GM19468 (cell line): ENCODE measurements around the gene NKAIN2.
"Not testable (repeated sequence)": the region's sequence is repeated elsewhere in the genome, so short reads cannot be mapped to it uniquely, and the experiment has no call there.

Experiments
- ATAC-seq: cut with Tn5 transposase; IDR thresholded peaks from one replicate; pipeline ENCODE4 v1.9.1; 2021; ENCODE audit warnings: mild to moderate bottlenecking, moderate library complexity, moderate number of reproducible peaks; ENCODE audit not compliant: unreplicated experiment; ENCODE audit errors: extremely low read depth

The NKAIN2 gene

GRCh38 chr6:123875784-123876183, 72.1 kb downstream of the NKAIN2 start:
- ATAC-seq = no peak

- ATAC-seq = no peak
These were observed 76.1 kb downstream of the NKAIN2 start for GRCh38 chr6:123879749-123880148.

GRCh38 chr6:123888771-123889513, 85.3 kb downstream of the NKAIN2 start:
- no peak for ATAC-seq

- no peak for ATAC-seq
These were observed 91.7 kb downstream of the NKAIN2 start for GRCh38 chr6:123895346-123895745.

DNA sequence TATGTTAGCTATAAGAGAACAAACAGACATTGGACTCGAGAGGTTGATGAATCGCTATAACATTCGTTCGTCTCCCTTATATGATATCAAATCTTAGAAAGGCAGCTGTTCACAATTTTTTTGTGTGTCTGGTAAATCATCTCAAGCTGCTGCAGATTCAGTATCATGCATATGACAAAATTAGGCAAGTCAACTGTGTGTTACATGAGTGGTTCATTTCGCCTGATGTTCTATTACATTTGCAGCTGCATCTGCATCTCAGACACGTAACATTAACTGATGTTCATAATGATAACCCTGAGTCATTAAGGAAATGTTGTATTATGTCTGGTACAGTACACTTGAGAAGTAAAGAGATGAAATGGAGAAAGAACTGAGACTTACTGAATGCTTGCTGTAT, 92.1 kb downstream of the NKAIN2 start:
- ATAC-seq = no peak

- ATAC-seq = no peak
These were observed 93.2 kb downstream of the NKAIN2 start for GRCh38 chr6:123896869-123897268.

DNA sequence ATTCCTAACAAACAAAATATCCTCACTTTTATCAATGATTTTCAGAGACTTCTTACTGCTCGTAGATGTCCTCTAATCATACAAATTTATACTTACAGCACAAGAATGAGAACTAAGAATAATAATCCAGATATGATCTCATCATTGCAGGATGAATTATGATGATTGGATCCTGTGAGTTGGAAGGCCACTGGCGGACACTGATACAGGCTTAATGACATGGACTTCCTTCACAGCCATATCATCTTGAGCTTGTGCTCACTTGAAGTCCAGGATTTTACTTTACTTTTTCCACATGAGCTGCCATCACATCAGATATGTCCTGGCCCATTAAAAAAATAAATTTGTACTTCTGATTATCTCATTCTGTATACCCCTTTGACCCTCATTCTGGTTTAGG, 94.3 kb downstream of the NKAIN2 start:
- no peak for ATAC-seq

DNA sequence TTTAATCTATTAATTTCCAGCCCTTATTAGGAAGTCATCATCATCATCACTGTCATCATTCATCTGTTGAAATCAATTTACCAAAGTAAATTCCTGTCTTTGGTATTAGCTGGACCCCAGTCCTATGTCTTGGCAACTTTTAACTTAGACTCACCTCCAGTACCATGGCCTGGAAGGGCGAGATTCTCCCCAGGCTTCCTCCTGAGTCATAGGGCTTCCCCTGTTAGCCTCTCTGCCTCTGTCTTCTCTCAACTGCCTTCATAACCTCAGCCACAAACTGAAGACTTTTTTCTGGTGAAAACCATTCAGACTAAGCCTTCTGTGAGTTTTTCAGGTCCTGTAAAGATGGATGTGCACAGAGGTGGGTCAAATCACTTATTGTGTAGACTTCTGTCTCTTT, 95.0 kb downstream of the NKAIN2 start:
- no peak for ATAC-seq

- ATAC-seq = no peak
These were observed 96.1 kb downstream of the NKAIN2 start for GRCh38 chr6:123899745-123900144.

GRCh38 chr6:123901436-123901835, 97.8 kb downstream of the NKAIN2 start:
- no peak for ATAC-seq

DNA sequence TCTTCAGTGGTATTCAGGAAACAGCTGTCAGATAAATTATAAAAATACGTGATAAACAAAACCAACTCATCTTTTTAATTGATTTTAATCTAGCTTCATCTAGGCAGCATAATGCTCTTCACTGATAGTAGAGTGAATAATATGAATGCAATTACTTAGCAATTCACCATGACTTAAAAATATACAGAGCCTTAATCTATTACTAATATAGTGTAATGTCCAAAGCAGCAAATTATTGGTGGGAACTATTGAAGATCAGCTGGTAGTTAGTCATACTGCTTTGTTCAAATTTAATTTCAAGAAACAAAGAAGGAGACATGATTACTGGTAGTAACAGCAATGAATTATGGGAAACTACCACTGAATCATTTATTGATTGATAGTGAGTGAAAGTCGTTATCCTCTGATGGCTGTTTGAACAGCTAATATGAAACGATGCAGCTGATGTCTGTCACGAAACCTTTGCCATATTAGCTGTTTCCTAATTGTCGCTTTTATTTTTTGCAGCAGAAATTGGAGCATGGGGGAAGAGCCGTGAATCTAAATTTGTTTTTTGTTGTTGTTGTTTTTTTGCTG, 99.2 kb downstream of the NKAIN2 start:
- ATAC-seq = no peak

DNA sequence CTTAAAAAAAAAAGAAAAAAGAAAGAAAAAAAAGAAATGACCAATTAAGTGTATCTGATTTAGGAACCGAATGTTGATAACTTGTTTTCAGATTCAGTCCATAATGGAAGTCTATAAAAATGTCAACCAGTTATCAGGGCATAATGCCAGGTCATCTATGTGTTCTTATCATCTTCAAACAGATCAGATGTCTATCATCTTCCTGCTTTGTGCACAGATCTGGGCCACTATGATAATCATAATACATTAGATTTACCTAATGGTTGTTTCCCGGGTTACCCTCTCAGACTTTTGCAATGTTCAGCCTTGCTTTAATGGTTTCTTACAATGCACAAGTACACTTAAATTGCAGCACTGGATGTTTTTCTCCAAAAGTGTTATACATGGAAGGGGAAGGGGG, 100.6 kb downstream of the NKAIN2 start:
- no peak for ATAC-seq

DNA sequence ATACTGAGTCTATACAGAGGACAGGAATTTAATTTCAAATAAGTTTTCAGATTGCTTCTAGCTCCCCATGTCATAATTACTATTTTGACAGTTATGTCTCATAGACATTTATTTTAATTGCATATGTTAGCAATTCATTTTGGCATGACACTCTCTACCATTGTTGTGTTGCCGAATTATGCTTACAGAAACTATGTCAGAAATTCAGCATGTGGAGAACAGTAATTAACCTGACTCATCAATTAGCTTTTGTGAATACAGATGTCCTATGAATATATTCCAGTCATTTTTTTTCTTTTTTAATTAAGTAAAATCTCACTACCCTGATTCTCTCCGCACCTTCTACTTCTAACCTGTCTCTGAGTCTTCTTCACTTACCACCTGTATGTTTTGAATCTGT, 105.1 kb downstream of the NKAIN2 start:
- ATAC-seq = no peak

DNA sequence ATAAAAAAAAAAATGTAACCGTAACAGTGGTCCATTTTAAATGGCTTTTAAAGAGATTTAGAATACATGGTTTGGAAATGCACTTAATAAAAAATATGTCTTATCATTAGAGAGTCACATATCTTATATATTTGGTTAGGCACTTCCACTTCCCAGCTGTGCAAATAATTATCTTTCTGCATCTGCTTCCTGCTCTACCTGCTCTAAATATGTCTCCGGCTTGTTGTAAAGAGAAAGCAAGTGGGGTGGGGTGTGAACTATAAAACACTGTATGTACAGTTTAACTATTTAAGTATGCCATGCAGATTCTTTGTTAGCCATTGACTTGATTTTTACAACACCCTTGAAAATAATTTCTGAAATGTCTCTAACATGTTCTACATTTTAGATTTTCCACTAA, 106.3 kb downstream of the NKAIN2 start:
- ATAC-seq = no peak

- no peak for ATAC-seq
These were observed 110.2 kb downstream of the NKAIN2 start for GRCh38 chr6:123913863-123914262.

GRCh38 chr6:123923379-123923778, 119.7 kb downstream of the NKAIN2 start:
- ATAC-seq = not testable (repeated sequence)

DNA sequence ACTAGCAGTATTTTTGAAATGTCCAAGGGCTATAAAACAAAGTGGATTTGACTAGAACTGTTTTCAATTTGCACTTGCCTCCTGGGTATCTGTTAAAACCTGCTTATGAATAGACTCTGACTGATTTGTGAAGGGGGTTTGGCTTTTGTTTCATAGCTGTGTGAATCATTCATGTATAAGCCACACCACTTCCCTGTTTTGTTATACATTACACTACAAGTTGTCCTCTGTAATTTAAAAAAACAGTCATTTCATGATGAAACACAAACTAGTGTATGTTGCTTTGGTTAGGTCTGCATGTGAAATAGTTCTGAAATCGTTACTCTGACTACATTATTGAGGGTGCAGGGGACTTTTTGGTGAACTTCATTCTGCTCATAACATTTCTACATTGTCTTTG, 121.7 kb downstream of the NKAIN2 start:
- peak; percentile 94 for ATAC-seq

- no peak for ATAC-seq
These were observed 122.3 kb downstream of the NKAIN2 start for GRCh38 chr6:123925842-123926399.

DNA sequence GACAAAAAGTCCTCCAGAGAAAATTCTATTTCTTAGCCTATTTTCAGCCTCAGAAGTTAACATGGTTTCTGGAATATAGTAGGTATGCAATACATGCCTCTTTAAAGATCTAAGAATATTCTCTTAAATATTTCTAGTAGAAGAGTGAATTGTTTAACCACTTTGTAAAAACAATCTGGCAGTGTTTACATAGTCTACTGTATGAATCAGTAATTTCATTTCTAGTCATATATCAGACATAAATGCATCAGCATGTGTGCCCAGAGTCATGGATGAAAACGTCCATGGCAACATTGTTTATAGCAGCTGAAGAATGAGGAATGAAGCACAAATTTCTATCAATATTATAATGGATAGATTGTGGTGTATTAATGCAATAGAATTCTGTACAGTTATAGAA, 124.9 kb downstream of the NKAIN2 start:
- no peak for ATAC-seq

DNA sequence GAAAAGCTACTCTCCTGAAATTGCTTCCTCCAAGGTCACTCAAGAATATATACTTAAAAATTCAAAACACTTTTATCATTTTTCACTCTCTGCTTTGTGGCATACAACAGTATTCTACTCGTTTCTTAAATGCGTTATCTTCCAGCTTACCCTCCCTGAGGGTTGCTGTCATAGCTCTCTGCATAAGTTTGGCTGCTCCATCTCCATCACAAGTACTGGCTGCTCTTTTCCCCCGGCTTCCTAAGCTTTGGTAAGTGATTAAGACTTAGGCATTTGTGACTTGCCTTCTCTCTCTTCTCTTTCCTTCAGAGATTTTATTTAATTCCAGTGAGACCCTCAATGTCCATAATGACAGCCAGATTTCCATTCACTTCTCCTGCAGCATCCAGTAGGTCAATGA, 128.3 kb downstream of the NKAIN2 start:
- no peak for ATAC-seq

GRCh38 chr6:123940551-123940950, 136.9 kb downstream of the NKAIN2 start:
- ATAC-seq = no peak

GRCh38 chr6:123941855-123942254, 138.2 kb downstream of the NKAIN2 start:
- no peak for ATAC-seq
